Measurements from ENCODE around the gene SLC26A9. TPM values are rescaled to one million over a fixed set of nuclear protein-coding genes. Genes with fewer than 3 reads are reported as not detected.

Gene SLC26A9
- total and polyA plus RNA-seq, 2 experiments from 2014 or later = not detected

DNA sequence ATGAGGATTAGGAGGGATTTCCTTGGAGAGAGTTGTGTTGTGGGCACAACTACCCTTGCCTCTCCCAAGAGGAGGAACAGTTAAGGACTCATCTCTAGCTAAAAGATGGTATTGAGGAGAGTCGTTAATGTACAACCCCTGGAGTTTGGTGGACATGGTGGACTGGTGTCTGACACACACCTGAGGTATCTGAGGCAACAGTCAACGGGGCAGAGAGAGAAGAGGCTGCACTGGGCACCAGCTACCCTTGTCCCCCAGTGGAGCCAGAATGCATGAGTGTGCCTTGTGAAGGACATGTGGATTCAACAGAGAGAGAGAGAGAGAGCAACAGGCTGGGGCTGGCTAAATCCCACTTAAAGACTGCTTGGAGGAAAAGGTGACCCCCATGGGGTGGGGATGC lies 47.0 kb upstream of the SLC26A9 start:
- no peaks in the 10 kb centered on the region for H3K79me2 ChIP-seq (replicated peaks; ENCODE audit: insufficient read depth)
- H3K4me3 Mint-ChIP-seq = no peak overlapping the region
- H3K36me3 Mint-ChIP-seq (ENCODE audit: low read depth) = no peaks in the 10 kb centered on the region
- H4K20me1 ChIP-seq (replicated peaks; ENCODE audit: insufficient read depth) = no peaks in the 10 kb centered on the region; the same call in 1 of the 2 replicates
- H3K9me2 ChIP-seq (ENCODE audit: insufficient read depth) = no peaks in the 10 kb centered on the region; the same call in 1 of the 2 replicates
- H3K27ac Mint-ChIP-seq = no peak overlapping the region
- H3K4me2 ChIP-seq = no peak overlapping the region
- H3K4me1 ChIP-seq (ENCODE audit: insufficient read depth) = 0 out of 2 replicates have a peak, but pooled peaks cover 7% of the 10 kb centered on the region
- no peaks in the 10 kb centered on the region for H3K27me3 ChIP-seq (ENCODE audit: insufficient read depth)
- H3K27ac ChIP-seq (ENCODE audit: low read depth) = no peak overlapping the region
- ATAC-seq (no peak), DNase-seq (ENCODE audit: low spot score) (no peak)
- H3K4me1 Mint-ChIP-seq = peaks cover 9% of the 10 kb centered on the region; the same call in 2 of the 3 replicates
- TF ChIP-seq REST (IDR thresholded peaks at IDR 0.05; ENCODE audit: unreplicated experiment) = no peak
- TF ChIP-seq, protein P1, sequence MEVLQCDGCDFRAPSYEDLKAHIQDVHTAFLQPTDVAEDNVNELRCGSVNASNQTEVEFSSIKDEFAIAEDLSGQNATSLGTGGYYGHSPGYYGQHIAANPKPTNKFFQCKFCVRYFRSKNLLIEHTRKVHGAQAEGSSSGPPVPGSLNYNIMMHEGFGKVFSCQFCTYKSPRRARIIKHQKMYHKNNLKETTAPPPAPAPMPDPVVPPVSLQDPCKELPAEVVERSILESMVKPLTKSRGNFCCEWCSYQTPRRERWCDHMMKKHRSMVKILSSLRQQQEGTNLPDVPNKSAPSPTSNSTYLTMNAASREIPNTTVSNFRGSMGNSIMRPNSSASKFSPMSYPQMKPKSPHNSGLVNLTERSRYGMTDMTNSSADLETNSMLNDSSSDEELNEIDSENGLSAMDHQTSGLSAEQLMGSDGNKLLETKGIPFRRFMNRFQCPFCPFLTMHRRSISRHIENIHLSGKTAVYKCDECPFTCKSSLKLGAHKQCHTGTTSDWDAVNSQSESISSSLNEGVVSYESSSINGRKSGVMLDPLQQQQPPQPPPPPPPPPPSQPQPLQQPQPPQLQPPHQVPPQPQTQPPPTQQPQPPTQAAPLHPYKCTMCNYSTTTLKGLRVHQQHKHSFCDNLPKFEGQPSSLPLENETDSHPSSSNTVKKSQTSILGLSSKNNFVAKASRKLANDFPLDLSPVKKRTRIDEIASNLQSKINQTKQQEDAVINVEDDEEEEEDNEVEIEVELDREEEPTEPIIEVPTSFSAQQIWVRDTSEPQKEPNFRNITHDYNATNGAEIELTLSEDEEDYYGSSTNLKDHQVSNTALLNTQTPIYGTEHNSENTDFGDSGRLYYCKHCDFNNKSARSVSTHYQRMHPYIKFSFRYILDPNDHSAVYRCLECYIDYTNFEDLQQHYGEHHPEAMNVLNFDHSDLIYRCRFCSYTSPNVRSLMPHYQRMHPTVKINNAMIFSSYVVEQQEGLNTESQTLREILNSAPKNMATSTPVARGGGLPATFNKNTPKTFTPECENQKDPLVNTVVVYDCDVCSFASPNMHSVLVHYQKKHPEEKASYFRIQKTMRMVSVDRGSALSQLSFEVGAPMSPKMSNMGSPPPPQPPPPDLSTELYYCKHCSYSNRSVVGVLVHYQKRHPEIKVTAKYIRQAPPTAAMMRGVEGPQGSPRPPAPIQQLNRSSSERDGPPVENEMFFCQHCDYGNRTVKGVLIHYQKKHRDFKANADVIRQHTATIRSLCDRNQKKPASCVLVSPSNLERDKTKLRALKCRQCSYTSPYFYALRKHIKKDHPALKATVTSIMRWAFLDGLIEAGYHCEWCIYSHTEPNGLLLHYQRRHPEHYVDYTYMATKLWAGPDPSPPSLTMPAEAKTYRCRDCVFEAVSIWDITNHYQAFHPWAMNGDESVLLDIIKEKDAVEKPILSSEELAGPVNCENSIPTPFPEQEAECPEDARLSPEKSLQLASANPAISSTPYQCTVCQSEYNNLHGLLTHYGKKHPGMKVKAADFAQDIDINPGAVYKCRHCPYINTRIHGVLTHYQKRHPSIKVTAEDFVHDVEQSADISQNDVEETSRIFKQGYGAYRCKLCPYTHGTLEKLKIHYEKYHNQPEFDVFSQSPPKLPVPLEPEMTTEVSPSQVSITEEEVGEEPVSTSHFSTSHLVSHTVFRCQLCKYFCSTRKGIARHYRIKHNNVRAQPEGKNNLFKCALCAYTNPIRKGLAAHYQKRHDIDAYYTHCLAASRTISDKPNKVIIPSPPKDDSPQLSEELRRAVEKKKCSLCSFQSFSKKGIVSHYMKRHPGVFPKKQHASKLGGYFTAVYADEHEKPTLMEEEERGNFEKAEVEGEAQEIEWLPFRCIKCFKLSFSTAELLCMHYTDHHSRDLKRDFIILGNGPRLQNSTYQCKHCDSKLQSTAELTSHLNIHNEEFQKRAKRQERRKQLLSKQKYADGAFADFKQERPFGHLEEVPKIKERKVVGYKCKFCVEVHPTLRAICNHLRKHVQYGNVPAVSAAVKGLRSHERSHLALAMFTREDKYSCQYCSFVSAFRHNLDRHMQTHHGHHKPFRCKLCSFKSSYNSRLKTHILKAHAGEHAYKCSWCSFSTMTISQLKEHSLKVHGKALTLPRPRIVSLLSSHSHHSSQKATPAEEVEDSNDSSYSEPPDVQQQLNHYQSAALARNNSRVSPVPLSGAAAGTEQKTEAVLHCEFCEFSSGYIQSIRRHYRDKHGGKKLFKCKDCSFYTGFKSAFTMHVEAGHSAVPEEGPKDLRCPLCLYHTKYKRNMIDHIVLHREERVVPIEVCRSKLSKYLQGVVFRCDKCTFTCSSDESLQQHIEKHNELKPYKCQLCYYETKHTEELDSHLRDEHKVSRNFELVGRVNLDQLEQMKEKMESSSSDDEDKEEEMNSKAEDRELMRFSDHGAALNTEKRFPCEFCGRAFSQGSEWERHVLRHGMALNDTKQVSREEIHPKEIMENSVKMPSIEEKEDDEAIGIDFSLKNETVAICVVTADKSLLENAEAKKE (CRISPR knock-in tag; IDR thresholded peaks at IDR 0.05) = no peak
- TF ChIP-seq, protein P2, sequence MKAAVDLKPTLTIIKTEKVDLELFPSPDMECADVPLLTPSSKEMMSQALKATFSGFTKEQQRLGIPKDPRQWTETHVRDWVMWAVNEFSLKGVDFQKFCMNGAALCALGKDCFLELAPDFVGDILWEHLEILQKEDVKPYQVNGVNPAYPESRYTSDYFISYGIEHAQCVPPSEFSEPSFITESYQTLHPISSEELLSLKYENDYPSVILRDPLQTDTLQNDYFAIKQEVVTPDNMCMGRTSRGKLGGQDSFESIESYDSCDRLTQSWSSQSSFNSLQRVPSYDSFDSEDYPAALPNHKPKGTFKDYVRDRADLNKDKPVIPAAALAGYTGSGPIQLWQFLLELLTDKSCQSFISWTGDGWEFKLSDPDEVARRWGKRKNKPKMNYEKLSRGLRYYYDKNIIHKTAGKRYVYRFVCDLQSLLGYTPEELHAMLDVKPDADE (IDR thresholded peaks at IDR 0.05) = no peak
- TF ChIP-seq CTCF (conservative IDR thresholded peaks at IDR 0.05; ENCODE audit: low read depth in 2 of 2) = no peak
- TF ChIP-seq STAT1 (IDR thresholded peaks at IDR 0.05; ENCODE audit: unreplicated experiment) = no peak
- TF ChIP-seq EZH2phosphoT487 (IDR thresholded peaks at IDR 0.05; ENCODE audit: unreplicated experiment) = no peak
- no peak for TF ChIP-seq NANOG (IDR thresholded peaks at IDR 0.05; ENCODE audit: borderline replicate concordance)
- TF ChIP-seq CREB1 (CRISPR knock-in tag; IDR thresholded peaks at IDR 0.05; ENCODE audit: low read depth) = no peak
- no peak for TF ChIP-seq POLR2AphosphoS5 (IDR thresholded peaks at IDR 0.05; ENCODE audit: low read depth)
- no peak for TF ChIP-seq ZNF114 (CRISPR knock-in tag; IDR thresholded peaks at IDR 0.05)
- no peak for TF ChIP-seq ZNF331 (CRISPR knock-in tag; IDR thresholded peaks at IDR 0.05; ENCODE audit: low read depth)
- no peak for TF ChIP-seq EZH2 (IDR thresholded peaks at IDR 0.05; ENCODE audit: low read depth, unreplicated experiment)
- no peak for TF ChIP-seq JUNB (IDR thresholded peaks at IDR 0.05; ENCODE audit: unreplicated experiment)
- no peak overlapping the region for H2AFZ ChIP-seq
- H3K9me3 Mint-ChIP-seq = no peaks in the 10 kb centered on the region
- H3K4me3 ChIP-seq = no peak overlapping the region
- no peaks in the 10 kb centered on the region for H3F3A ChIP-seq (replicated peaks; ENCODE audit: low read depth)
- H3K36me3 ChIP-seq (ENCODE audit: insufficient read depth) = no peaks in the 10 kb centered on the region
- H3K27me3 Mint-ChIP-seq (ENCODE audit: insufficient read depth, low read depth, poor library complexity) = peaks cover 7% of the 10 kb centered on the region

Data from GM23338 (cell line).